Muscle layer of duodenum (tissue), 2 donors: ENCODE results near the gene IL23A.

ENCODE experiments used
- H3K27ac ChIP-seq: one replicate; pipeline ENCODE4 v1.7.0; 2013; ENCODE audit warnings: mild to moderate bottlenecking, low read length
- H3K27me3 ChIP-seq: one replicate; pipeline ENCODE4 v1.7.0; 2013; ENCODE audit warnings: low read depth, mild to moderate bottlenecking, control low read depth, low read length
- H3K36me3 ChIP-seq, 2 donors: one replicate each; pipeline ENCODE4 v1.7.0; 2013; ENCODE audit warnings: low read length in 2 of 2, control low read depth in 1 of 2, mild to moderate bottlenecking in 1 of 2; ENCODE audit not compliant: insufficient read depth in 2 of 2, control insufficient read depth in 1 of 2
- H3K4me1 ChIP-seq, 2 donors: one replicate each; pipeline ENCODE4 v1.7.0; 2013; ENCODE audit warnings: low read length in 2 of 2, mild to moderate bottlenecking in 2 of 2, control low read depth in 1 of 2, moderate library complexity in 1 of 2; ENCODE audit not compliant: insufficient read depth in 2 of 2, control insufficient read depth in 1 of 2
- H3K4me3 ChIP-seq, 2 donors: one replicate each; pipeline ENCODE4 v1.7.0; 2013; ENCODE audit warnings: low read length in 2 of 2, low read depth in 1 of 2, mild to moderate bottlenecking in 1 of 2
- H3K9me3 ChIP-seq, 2 donors: one replicate each; pipeline ENCODE4 v1.7.0; 2013; ENCODE audit warnings: low read length in 2 of 2, control low read depth in 1 of 2, mild to moderate bottlenecking in 1 of 2; ENCODE audit not compliant: control insufficient read depth in 1 of 2
- donor health status: healthy.

Gene IL23A, protein sequence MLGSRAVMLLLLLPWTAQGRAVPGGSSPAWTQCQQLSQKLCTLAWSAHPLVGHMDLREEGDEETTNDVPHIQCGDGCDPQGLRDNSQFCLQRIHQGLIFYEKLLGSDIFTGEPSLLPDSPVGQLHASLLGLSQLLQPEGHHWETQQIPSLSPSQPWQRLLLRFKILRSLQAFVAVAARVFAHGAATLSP

DNA sequence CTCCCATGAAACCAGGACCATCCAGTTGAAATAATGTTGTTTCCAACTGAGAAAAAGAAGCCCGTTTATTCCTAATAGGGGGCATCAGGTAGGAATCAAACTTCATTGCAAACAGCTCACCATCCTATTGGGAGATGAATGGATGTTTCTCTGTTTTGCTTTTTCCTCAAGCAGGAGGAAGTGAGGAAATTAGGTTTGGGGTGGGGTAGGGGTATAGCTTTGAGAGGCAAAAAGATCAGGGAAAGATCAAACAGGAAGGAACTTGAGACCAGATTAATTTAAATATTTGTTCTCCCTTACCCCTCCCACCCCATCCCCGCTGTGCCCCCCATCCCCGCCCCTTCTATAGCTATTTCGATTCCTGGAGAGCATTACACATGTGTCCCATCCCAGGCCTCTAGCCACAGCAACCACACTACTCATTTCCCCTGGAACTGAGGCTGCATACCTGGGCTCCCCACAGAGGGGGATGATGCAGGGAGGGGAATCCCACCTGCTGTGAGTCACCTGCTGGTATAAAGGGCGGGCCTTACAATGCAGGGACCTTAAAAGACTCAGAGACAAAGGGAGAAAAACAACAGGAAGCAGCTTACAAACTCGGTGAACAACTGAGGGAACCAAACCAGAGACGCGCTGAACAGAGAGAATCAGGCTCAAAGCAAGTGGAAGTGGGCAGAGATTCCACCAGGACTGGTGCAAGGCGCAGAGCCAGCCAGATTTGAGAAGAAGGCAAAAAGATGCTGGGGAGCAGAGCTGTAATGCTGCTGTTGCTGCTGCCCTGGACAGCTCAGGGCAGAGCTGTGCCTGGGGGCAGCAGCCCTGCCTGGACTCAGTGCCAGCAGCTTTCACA lies at the start of gene IL23A:
TSS of gene IL23A (plus strand) at position 577 of the 850 bp plus-strand sequence. CDS start at position 738, 161 bp downstream.
- no peak within 1 kb of the TSS for H3K27ac ChIP-seq
- H3K9me3 ChIP-seq: no peaks in the 10 kb centered on the region
- no peaks in the 10 kb centered on the region for H3K27me3 ChIP-seq
- peaks cover 0 to 3% of the 10 kb centered on the region in 2 donors for H3K4me1 ChIP-seq
- peaks cover 11 to 17% of the 10 kb centered on the region in 2 donors for H3K36me3 ChIP-seq
- no peak within 1 kb of the TSS for H3K4me3 ChIP-seq

DNA sequence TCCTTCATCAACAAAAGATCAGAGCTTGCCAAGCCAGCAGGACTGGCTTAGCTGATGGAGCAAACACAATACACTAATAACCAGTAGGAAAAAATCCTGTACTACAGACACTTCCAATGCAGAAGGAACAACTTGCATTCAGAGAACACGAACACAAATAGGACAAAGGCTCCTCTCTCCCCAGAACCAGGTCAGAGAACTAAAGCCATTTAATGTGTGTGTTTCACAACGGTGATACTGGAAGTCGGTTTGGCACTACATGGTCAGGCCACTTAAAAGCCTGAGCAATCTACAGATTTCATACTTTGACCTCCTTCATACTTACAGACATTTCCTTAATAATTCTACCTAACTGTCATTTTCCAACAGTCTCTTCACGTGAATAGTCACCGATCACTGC lies 44.9 kb upstream of the IL23A start:
- H3K36me3 ChIP-seq: peaks cover 5 to 19% of the 10 kb centered on the region in 2 donors
- peaks cover 4 to 33% of the 10 kb centered on the region in 2 donors for H3K4me1 ChIP-seq
- no peak overlapping the region for H3K27ac ChIP-seq
- no peak overlapping the region for H3K4me3 ChIP-seq
- H3K9me3 ChIP-seq: no peaks in the 10 kb centered on the region
- H3K27me3 ChIP-seq: no peaks in the 10 kb centered on the region

DNA sequence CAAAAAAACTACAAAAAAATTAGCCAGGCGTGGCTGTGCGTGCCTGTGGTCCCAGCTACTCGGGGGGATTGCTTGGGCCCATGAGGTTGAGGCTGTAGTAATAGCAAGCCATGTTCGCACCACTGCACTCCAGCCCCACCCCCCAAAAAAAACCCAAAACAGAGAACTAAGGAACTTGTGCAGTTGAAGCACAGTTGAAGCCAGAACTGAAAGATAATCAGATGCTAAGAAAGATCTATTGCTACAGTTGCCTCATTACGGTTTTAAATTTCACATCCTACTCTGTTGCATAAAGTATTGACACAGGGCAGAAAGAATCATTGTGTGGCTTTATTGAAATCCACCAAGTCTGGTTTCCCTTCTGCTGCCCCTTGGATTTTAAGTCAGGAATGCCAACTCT lies 42.4 kb upstream of the IL23A start:
- Histone ChIP-seq H3K36me3 (peaks cover 4 to 9% of the 10 kb centered on the region in 2 donors), H3K27ac (no peak overlapping the region), H3K9me3 (no peaks in the 10 kb centered on the region), H3K4me1 (peaks cover 17 to 49% of the 10 kb centered on the region in 2 donors), H3K4me3 (no peak overlapping the region), H3K27me3 (no peaks in the 10 kb centered on the region)

DNA sequence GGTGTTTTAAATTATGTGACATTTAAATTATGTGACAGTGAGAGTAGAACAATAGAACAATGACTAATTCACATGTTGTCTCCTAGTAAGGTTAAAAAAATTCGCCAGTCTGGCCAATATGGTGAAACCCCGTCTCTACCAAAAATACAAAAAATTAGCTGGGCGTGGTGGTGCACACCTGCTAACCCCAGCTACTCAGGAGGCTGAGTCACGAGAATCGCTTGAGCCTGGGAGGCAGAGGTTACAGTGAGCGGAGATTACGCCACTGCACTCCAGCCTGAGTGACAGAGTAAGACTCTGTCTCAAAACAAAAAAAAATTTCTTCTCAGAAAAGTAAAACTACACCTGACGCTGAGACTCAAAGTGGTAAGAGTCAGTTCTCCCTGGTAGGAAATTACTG lies 41.3 kb upstream of the IL23A start:
- Histone ChIP-seq H3K36me3 (peaks cover 0 to 3% of the 10 kb centered on the region in 2 donors), H3K9me3 (no peaks in the 10 kb centered on the region), H3K27me3 (no peaks in the 10 kb centered on the region), H3K4me3 (no peak overlapping the region), H3K27ac (no peak overlapping the region), H3K4me1 (peaks cover 17 to 55% of the 10 kb centered on the region in 2 donors)

DNA sequence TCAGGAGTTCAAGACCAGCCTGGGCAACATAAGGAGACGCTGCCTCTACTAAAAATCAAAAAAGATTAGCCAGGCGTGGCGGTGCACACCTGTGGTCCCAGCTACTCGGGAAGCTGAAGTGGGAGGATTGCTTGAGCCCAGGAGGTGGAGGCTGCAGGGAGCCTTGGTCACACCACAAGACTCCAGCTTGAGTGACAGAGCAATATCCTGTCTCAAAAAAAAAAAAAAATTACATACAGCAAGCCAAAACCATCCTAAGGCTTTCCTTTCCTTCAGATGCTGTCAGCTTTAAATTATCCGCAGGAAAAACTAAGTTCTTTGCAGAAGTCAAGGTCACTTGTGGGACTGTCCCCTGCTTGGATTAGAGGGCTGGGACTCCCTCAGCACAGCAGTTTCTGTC lies 39.9 kb upstream of the IL23A start:
- peak overlapping the region; percentile 87 for H3K27ac ChIP-seq
- H3K4me3 ChIP-seq: peak overlapping the region; percentile 90 to 97
- no peaks in the 10 kb centered on the region for H3K9me3 ChIP-seq
- H3K36me3 ChIP-seq: peaks cover 0 to 3% of the 10 kb centered on the region in 2 donors
- peaks cover 15 to 56% of the 10 kb centered on the region in 2 donors for H3K4me1 ChIP-seq
- no peaks in the 10 kb centered on the region for H3K27me3 ChIP-seq

DNA sequence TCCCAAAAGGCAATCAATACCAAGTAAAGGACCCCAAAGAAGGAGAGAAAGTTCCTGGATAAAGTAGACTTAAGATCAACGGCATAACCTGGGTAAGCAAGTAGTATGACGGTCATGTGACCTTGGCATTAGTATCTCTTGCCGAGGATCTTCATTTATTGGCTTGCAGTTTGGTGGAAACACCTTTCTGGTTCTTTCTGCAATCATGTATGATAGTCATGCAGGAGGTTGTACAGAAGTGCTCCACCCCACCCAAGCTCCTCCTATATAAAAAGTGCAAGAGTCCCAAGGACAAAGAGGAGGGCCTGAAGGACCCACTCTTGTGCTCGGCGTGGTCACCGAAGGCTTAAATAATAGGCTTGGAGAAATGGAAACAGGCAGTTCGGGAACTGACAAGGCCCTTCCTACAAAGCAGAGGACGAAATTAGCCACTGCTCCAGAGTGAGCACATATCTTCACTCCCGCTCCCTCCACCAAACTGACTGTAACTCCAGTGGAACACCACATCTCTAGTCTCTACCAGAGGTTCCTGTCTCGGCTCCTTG lies 39.3 kb upstream of the IL23A start:
- no peaks in the 10 kb centered on the region for H3K9me3 ChIP-seq
- H3K27ac ChIP-seq: peak overlapping the region; percentile 87
- H3K36me3 ChIP-seq: peaks cover 0 to 3% of the 10 kb centered on the region in 2 donors
- peak overlapping the region; percentile 90 to 97 for H3K4me3 ChIP-seq
- peaks cover 13 to 56% of the 10 kb centered on the region in 2 donors for H3K4me1 ChIP-seq
- H3K27me3 ChIP-seq: no peaks in the 10 kb centered on the region

DNA sequence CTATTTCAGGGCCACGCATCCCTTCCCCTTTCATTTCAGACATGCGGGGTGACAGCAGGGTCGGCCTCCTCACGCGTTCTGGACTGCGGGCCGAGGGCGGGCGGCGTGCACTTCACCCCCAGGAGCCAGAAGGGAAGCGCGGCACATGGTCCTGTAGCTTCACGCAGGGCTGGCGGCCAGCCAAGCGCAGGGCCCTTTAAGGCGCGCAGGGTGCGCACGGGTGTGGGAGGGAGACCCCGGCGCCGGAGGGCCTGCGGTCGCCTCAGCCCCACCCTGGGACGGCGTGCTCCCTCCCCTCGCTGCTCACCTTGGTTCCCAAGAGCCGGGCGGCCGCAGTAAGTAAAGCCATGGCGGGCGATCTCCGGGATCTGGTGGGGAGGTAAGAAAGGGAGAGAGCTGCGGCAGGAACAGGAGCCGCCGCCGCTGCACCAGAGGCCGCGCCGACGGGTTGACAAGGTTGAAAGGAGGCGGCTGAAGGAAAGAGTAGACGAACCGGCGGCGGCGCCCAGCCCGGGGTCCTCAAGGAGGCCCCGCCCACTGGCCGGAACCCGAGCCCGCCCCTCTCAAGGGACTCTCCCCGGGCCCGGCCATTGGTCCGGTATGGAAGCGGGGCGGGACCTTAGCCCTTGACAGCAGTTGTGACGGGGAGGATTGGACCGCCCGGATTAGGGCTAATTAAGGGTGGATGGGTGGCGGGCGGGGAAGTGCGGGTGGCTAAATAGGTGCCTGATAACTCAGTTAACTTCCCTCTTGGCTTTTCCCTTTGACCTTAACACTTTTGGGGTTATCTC lies 38.6 kb upstream of the IL23A start, which contains the start of gene CS:
TSS of gene CS (minus strand) at position 478 of the 791 bp plus-strand sequence. CDS start at position 349, 129 bp downstream.
- Histone ChIP-seq H3K9me3 (no peaks in the 10 kb centered on the region), H3K27me3 (no peaks in the 10 kb centered on the region), H3K4me3 (peak within 1 kb of the TSS; percentile 90 to 97), H3K36me3 (peaks cover 0 to 3% of the 10 kb centered on the region in 2 donors), H3K4me1 (peaks cover 13 to 56% of the 10 kb centered on the region in 2 donors), H3K27ac (peak within 1 kb of the TSS; percentile 98)

DNA sequence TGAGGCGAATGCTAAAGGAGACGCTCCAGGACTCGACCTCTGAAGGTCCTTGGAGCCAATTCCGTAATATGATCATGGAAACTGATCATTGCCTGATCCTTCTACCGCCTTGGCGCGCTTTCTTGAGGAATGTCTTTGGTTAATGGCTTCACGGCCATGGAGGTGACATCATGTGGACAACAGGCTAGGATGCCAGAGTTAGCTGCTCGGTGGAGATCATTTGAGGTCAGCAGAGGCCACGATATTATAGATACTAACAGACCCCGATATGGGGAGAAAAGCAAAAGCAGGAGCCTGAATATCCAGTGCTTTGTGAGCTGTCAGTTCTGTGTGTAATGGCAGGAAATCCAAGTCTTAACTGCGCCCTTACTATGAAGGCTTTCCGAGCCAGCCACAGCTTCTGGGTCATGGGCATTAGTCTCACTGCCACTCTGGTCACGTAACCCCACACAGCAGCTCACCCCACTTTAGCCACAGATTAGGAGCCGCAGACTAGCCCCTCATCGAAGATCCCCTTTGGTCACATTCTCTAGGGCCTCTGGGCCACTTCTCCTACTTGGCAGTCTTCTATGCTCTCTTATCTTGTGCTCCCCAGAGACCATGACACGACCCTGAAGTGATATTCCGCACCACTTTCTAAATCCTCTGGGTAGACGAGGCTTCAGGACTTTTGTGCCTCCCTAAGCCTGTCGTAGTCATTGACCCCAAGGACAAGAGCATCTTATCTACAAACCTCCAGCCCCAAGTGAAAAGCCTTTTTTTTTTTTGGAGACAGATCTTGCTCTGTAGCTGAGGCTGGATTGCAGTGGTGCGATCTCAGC lies 37.8 kb upstream of the IL23A start:
- H3K9me3 ChIP-seq: no peaks in the 10 kb centered on the region
- H3K4me3 ChIP-seq: peak overlapping the region; percentile 90 to 97
- no peaks in the 10 kb centered on the region for H3K27me3 ChIP-seq
- H3K27ac ChIP-seq: peak overlapping the region; percentile 98
- H3K4me1 ChIP-seq: peaks cover 13 to 56% of the 10 kb centered on the region in 2 donors
- peaks cover 0 to 3% of the 10 kb centered on the region in 2 donors for H3K36me3 ChIP-seq

DNA sequence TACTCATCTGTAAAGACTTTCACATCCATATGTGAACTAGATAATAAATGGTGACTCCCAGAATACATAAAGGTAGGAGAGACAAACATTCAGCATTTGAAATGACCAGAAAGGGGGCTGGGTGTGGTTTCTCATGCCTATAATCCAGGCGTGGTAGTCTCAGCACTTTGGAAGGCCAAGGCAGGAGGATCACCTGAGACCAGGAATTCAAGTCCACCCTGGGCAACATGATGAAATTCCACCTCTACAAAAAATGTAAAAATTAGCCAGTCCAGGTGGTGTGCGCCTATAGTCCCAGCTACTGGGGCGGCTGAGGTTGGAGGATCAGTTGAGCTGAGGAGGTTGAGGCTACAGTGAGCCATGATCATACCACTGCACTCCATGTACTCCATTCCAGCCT lies 34.4 kb upstream of the IL23A start:
- H3K36me3 ChIP-seq: peaks cover 2 to 15% of the 10 kb centered on the region in 2 donors
- no peaks in the 10 kb centered on the region for H3K9me3 ChIP-seq
- no peaks in the 10 kb centered on the region for H3K27me3 ChIP-seq
- no peak overlapping the region for H3K27ac ChIP-seq
- peaks cover 8 to 23% of the 10 kb centered on the region in 2 donors for H3K4me1 ChIP-seq
- H3K4me3 ChIP-seq: no peak overlapping the region

DNA sequence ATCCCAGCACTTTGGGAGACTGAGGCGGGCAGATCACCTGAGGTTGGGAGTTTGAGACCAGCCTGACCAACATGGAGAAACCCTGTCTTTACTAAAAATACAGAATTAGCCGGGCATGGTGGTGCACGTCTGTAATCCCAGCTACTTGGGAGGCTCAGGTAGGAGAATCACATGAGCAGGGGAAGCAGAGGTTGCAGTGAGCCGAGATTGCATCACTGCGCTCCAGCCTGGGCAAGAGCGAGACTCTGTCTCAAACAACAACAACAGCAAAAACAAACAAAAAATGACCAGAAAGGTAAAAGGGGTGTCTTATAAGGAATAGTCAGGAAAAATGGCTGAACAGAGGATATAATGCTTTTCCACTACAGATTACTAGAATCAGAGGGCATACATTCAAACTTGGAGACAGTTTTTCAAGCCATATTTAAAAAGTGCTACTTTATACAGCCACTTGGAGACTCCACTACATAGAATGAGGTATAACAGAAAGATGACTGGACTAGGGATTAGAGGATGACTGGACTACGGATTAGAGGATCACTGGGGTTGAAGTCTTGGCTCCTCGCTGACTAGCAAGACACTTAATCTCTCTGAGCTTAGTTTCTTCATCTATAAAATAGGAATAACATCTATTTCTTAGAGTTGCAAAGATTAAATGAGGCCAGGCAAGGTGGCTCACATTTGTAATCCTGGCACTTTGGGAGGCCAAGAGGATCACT lies 33.7 kb upstream of the IL23A start:
- Histone ChIP-seq H3K36me3 (peaks cover 7 to 20% of the 10 kb centered on the region in 2 donors), H3K4me3 (no peak overlapping the region), H3K27me3 (no peaks in the 10 kb centered on the region), H3K27ac (no peak overlapping the region), H3K4me1 (peaks cover 6 to 20% of the 10 kb centered on the region in 2 donors), H3K9me3 (no peaks in the 10 kb centered on the region)
